ENCODE measurements around the gene IL27RA. TPM values are rescaled to one million over a fixed set of nuclear protein-coding genes. Genes with fewer than 3 reads are reported as not detected.

IL27RA gene
- total RNA-seq, 3 donors from 2014 or later, result 91.2 to 102 (median 94.0) TPM

DNA sequence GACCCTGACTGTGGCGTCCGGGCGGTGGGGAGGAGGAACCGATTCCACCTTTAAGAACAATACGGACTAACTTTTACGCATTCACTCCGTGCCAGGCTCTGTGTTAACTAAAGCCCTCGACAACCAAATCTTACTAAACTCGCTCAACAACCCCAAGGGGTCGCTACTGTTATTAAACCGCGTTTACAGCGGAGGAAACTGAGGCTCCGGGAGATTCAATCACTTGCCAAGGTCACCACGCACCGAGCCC is 57.8 kb downstream of the IL27RA start:
- H3K4me3 Mint-ChIP-seq, result peak overlapping the region; percentile 83
- no peaks in the 10 kb centered on the region for H3K27me3 Mint-ChIP-seq (ENCODE audit: low read depth)
- ATAC-seq (no peak), DNase-seq (peak; percentile 15)
- H3K9me3 Mint-ChIP-seq, result peaks cover 7% of the 10 kb centered on the region
- H3K36me3 Mint-ChIP-seq (ENCODE audit: insufficient read depth), result peaks cover 8% of the 10 kb centered on the region
- peaks cover 13% of the 10 kb centered on the region for H3K4me1 Mint-ChIP-seq (ENCODE audit: low read depth)

GRCh38 chr19:14089662-14090508 is 58.3 kb downstream of the IL27RA start:
- ATAC-seq, result peak; percentile 19 to 23
- Mint-ChIP-seq H3K4me3 (peak overlapping the region; percentile 83), H3K9me3 (peaks cover 7% of the 10 kb centered on the region), H3K27me3 (ENCODE audit: low read depth) (no peaks in the 10 kb centered on the region), H3K36me3 (ENCODE audit: insufficient read depth) (peaks cover 8% of the 10 kb centered on the region), H3K4me1 (ENCODE audit: low read depth) (peaks cover 13% of the 10 kb centered on the region)
- DNase-seq, result peak; percentile 40

- Mint-ChIP-seq H3K27me3 (ENCODE audit: low read depth) (no peaks in the 10 kb centered on the region), H3K4me3 (peak within 1 kb of the TSS; percentile 97), H3K9me3 (peaks cover 7% of the 10 kb centered on the region), H3K36me3 (ENCODE audit: insufficient read depth) (peaks cover 8% of the 10 kb centered on the region), H3K4me1 (ENCODE audit: low read depth) (peaks cover 13% of the 10 kb centered on the region)
- peak; percentile 85 for DNase-seq
- ATAC-seq, result peak; percentile 65 to 68
Observed at GRCh38 chr19:14090509-14091080, 59.0 kb downstream of the IL27RA start, which contains the start of gene SAMD1. SAMD1 (minus strand) TSS chr19:14090751.

DNA sequence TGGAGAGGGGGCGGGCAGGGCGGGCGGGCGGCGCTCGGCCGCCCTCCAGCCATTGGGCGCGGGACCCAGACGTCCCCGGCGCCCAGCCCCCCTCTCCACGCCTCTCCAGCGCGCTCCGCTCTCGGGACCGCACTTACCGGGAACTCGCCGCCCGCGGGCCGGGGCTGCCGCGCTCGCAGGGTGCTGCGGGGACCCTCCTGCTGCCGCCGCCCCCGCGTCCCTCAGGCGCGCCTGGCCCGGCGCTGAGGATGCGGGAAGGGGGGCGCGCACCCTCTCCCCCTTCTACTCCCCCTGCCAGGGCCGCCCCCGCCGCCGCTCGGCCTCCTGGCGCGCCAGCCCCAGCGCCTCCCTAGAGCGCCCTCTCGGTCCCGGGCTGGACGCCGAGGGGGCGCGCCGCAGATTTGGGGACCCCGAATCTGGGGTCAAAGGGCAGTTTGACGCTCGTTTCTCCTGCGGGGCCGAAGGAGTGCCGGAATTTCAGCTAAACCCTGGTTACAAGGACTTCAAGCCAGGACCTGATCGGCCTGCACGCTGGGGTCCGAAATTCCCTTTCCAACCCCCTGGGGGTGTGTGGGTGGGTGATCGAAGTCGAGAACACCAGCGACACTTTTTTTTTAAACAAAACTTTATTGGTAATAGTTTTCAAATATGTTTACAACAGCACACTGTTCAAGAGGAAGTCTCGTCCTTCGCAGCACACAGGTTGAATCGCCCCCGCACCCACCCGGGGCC is 59.7 kb downstream of the IL27RA start:
- Mint-ChIP-seq H3K4me1 (ENCODE audit: low read depth) (peaks cover 13% of the 10 kb centered on the region), H3K9me3 (peaks cover 7% of the 10 kb centered on the region), H3K27me3 (ENCODE audit: low read depth) (no peaks in the 10 kb centered on the region), H3K36me3 (ENCODE audit: insufficient read depth) (peaks cover 8% of the 10 kb centered on the region), H3K4me3 (peak overlapping the region; percentile 97)
- DNase-seq (peak; percentile 55), ATAC-seq (peak; percentile 76 to 77)

DNA sequence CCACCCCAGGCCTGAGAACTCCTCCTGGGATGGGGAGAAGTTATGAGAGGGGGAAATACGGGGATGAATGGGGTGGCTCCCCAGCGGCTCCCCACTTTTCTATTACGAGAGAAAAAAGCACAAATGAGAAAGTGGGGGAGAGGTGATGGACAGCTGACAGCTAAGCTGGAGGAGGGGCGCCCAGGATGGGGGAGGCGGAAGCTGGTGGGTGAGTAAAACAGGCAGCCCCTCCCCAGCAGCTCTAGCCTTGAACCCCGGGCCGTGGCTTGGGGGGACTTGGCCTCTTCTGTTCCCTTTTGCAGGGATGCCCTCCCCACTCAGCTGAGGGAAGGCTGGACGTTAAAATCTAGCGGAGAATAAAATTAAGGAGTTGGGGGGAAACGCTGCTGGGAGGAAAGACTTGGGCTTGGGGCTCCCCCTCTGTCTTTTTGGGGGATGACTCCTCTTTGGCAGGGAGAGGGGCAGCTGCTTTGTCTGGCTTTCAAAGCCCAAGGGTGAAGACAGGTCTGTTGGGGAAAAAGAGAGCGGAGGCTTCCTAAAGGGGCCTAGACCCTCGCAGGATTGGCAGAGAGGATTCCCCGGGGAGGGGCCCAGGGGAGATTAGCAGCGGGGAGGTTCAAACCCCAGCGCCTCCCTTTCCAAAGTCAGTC is 60.4 kb downstream of the IL27RA start:
- H3K36me3 Mint-ChIP-seq (ENCODE audit: insufficient read depth), result peaks cover 12% of the 10 kb centered on the region

GRCh38 chr19:14093117-14093823 is 61.7 kb downstream of the IL27RA start:
- H3K36me3 Mint-ChIP-seq (ENCODE audit: insufficient read depth), result peaks cover 12% of the 10 kb centered on the region
- peaks cover 13% of the 10 kb centered on the region for H3K4me1 Mint-ChIP-seq (ENCODE audit: low read depth)
- DNase-seq (no peak), ATAC-seq (no peak)
- H3K9me3 Mint-ChIP-seq, result peaks cover 7% of the 10 kb centered on the region
- no peak overlapping the region for H3K4me3 Mint-ChIP-seq
- H3K27me3 Mint-ChIP-seq (ENCODE audit: low read depth), result no peaks in the 10 kb centered on the region

More for the DNA sequence above, 60.4 kb downstream of the IL27RA start:
- peaks cover 13% of the 10 kb centered on the region for H3K4me1 Mint-ChIP-seq (ENCODE audit: low read depth)
- DNase-seq (no peak), ATAC-seq (peak; percentile 2 to 3)
- no peaks in the 10 kb centered on the region for H3K27me3 Mint-ChIP-seq (ENCODE audit: low read depth)
- peak overlapping the region; percentile 97 for H3K4me3 Mint-ChIP-seq
- peaks cover 7% of the 10 kb centered on the region for H3K9me3 Mint-ChIP-seq

DNA sequence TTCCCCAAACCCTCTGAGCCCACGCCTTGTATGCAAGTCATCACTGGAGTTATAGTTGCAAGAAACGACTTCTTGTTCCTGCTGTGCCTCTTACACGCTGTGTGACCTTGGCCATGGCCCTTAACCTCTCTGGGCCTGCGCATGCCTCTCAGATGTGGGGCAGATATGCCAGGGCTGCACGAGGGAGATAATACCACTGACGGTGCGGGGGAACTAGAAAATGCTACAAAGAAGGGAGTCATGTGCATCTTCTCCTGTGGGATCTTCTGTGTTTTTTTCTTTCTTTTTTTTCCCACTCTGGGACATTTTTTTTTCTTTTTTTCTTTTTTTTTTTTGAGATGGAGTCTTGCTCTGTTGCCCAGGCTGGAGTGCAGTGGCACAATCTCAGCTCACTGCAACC is 63.3 kb downstream of the IL27RA start:
- ATAC-seq (no peak), DNase-seq (no peak)
- no peak overlapping the region for H3K4me3 Mint-ChIP-seq
- H3K27me3 Mint-ChIP-seq (ENCODE audit: low read depth), result no peaks in the 10 kb centered on the region
- H3K4me1 Mint-ChIP-seq (ENCODE audit: low read depth), result peaks cover 9% of the 10 kb centered on the region
- H3K9me3 Mint-ChIP-seq, result peaks cover 7% of the 10 kb centered on the region
- peaks cover 8% of the 10 kb centered on the region for H3K36me3 Mint-ChIP-seq (ENCODE audit: insufficient read depth)

GRCh38 chr19:14096272-14096992 is 64.9 kb downstream of the IL27RA start:
- DNase-seq, result no peak
- Mint-ChIP-seq H3K4me3 (no peak overlapping the region), H3K9me3 (peaks cover 7% of the 10 kb centered on the region), H3K27me3 (ENCODE audit: low read depth) (no peaks in the 10 kb centered on the region), H3K4me1 (ENCODE audit: low read depth) (peaks cover 7% of the 10 kb centered on the region), H3K36me3 (ENCODE audit: insufficient read depth) (peaks cover 12% of the 10 kb centered on the region)
- ATAC-seq, result no peak

- H3K4me3 Mint-ChIP-seq, result no peak overlapping the region
- no peak for ATAC-seq
- no peak for DNase-seq
- peaks cover 12% of the 10 kb centered on the region for H3K36me3 Mint-ChIP-seq (ENCODE audit: insufficient read depth)
- peaks cover 7% of the 10 kb centered on the region for H3K9me3 Mint-ChIP-seq
- no peaks in the 10 kb centered on the region for H3K4me1 Mint-ChIP-seq (ENCODE audit: low read depth)
- no peaks in the 10 kb centered on the region for H3K27me3 Mint-ChIP-seq (ENCODE audit: low read depth)
Observed at GRCh38 chr19:14097532-14098151, 66.1 kb downstream of the IL27RA start.

- Mint-ChIP-seq H3K36me3 (ENCODE audit: insufficient read depth) (peaks cover 17% of the 10 kb centered on the region), H3K4me1 (ENCODE audit: low read depth) (no peaks in the 10 kb centered on the region), H3K9me3 (no peaks in the 10 kb centered on the region), H3K27me3 (ENCODE audit: low read depth) (no peaks in the 10 kb centered on the region), H3K4me3 (no peak overlapping the region)
- no peak for DNase-seq
- ATAC-seq, result no peak
Observed at GRCh38 chr19:14101003-14101545, 69.5 kb downstream of the IL27RA start.

- Mint-ChIP-seq H3K27me3 (ENCODE audit: low read depth) (no peaks in the 10 kb centered on the region), H3K9me3 (no peaks in the 10 kb centered on the region), H3K36me3 (ENCODE audit: insufficient read depth) (peaks cover 10% of the 10 kb centered on the region), H3K4me1 (ENCODE audit: low read depth) (no peaks in the 10 kb centered on the region), H3K4me3 (no peak overlapping the region)
- DNase-seq (no peak), ATAC-seq (no peak)
Observed at GRCh38 chr19:14102102-14102696, 70.6 kb downstream of the IL27RA start.

- Mint-ChIP-seq H3K36me3 (ENCODE audit: insufficient read depth) (peaks cover 9% of the 10 kb centered on the region), H3K4me1 (ENCODE audit: low read depth) (no peaks in the 10 kb centered on the region), H3K4me3 (no peak overlapping the region), H3K27me3 (ENCODE audit: low read depth) (no peaks in the 10 kb centered on the region), H3K9me3 (no peaks in the 10 kb centered on the region)
- DNase-seq (no peak), ATAC-seq (no peak)
Observed at GRCh38 chr19:14102756-14103155, 71.2 kb downstream of the IL27RA start.

All from activated T-cell treated with anti-CD3 and anti-CD28 coated beads, Interleukin-2, amount 50 U/mL, for 4 hours (primary cell).